COLO829 (cell line): Measurements from ENCODE around the gene SLC26A1.

ENCODE experiments used
- DNase-seq: peaks from one replicate; pipeline ENCODE4 v3.0.0; 2012; ENCODE audit warnings: low spot score

The SLC26A1 gene

DNA sequence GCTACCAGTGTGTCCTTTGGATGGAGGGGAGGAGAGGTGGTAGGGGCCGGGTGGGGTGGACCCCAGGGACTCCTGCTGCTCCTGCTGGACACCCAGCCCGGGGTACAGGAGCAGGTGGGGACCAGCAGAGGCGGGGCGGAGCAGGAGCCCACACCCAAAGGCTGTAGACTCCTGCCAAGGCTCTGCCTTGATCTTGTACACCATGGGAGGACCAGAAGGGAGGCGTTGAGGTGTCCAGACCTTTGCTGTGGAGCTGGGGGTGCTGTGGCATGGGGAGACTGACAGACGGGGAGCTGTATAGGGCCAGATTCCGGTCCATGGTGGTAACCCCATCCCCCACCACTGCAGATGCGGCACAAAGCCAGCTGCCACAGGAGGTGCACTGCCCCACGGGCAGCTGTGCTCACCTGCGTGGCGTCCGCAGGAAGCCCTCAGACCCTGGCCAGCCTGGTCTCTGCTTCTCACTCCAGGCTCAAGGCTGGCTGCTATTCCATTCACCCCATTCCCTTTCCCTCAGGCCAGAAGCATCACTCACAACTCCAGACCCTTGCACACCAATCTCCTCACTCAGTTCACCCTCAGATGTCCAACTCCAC, 5.0 kb upstream of the SLC26A1 start:
- DNase-seq = no peak

DNA sequence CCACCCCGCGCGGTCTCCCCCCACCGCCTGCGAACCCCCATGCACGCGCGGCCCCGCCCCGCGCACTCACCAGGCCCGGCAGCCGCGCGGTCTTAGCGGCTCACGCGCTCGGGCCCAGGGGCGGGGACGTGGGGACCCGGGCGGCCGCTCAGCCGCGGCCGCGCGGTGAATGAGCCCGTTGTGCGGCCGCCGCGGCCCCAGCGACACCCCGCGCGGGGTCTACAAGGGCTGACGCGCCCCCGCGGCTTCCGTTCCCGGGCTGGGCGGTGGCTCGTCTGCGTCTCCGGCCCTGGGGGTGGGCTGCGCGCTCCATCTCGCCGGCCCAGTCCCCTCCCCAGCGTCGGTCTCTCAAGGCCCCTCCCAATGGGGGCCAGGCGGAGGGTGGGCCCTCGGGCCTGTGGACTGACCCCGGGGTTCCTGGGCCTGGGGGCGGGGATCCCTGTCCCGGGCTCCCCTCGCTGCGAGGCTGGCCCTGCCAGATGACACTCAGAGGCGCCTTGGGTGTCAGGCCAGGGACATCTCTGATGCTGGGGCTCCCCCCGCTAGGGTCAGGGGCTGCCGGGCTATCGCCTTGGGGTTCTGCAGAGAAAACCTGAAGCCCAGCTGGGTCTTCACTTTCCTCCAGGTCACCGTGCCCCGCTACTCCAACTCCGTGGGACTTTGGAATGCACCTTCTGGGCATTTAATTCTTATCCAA, 4.3 kb upstream of the SLC26A1 start:
- DNase-seq = no peak

DNA sequence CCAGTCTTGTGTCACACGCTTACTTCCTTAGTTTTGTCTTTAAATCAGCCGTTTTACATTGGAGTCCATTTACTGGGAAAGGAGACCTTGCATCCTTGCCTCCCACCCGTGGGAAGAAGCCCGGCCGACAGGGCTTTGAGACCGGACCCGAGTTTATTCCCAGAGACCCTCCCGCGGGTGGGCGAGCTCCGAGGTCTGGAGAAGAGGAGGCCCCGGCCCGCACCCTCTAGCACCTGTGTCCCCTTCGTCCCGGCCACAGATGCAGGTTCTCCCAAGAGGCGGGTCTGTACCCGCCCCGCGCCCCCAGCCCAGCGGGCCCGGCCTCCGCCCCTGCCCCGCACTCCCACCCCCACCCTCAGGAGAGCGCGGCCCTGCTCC, 3.8 kb upstream of the SLC26A1 start:
- DNase-seq = no peak

DNA sequence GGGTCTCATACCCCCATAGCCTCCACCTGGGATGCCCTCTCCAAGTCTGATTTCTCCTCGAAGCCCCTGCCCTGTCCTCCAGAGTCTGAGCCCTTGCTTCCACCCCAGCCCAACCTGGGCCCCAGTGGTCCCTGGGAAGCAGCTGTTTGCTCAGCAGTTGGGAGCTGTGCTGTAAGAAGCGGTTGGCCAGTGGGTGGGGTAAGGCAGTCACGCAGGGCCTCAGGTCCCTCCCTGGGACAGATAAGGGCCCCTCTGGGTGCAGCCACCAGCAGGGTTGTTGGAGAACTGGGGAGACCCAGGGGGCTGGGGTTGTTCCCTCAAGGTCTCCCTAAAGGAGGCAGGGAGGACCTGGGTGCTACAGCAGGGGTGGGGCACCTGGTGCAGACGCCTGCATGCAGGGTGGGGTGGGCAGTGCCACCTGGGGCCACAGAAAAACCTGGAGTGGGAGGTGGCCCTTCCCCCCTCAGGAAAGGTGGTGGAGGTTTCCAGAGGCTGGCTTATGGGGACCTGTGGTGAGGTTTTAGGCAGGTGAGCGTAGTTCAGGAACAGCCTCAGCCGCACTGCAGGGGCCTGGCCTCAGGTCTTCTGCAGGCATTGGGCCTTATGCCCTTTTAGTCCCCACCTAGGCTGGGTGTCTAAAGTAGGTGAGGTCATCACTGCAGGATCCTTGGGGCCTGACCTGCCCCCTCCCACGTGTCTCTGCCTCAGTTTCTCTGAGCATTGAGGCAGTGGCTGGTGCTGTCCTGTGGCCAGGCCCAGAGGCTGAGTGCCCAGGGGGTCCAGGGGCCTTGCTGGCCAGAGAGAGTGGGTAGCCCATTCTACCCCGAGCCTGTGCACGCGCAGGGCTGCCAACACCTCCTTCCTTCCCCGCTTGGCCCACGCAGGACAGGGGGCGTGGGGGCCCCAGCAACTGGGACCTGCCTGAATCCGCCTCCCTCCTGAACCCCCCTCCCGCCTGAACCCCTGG, 3.1 kb upstream of the SLC26A1 start:
- no peak for DNase-seq

DNA sequence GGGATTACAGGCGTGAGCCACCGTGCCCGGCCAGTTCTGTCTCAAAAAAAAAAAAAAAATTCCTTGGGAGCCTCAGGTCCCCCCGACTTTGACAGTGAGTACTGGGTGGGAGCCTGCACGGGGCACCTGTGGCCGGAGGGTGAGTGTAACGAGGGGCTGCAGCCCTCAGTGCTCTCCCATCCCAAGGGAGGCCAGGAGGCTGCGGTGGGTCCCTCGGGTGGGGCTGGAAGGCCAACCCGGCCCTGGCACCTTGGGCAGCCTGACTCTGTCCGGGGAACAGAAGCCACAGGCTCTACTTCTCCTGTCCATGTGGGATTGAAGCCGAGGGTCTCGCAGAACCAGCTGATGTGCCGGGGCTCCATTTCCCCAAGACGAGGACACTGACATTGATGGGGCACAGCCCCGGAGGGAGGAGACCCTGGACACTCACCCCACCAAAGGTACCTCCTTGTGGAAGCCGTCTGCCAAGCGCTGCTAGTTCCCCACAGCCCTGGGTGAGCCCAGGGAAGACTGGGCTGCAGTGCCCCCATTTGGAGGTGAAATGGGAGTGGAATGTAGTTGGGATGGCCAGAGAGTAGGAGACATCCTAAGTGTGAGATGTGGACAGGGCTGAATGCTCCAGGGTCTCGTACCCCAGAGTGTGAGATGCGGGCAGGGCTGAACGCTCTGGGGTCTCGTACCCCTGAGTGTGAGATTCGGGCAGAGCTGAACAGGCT, 2.3 kb upstream of the SLC26A1 start:
- no peak for DNase-seq

DNA sequence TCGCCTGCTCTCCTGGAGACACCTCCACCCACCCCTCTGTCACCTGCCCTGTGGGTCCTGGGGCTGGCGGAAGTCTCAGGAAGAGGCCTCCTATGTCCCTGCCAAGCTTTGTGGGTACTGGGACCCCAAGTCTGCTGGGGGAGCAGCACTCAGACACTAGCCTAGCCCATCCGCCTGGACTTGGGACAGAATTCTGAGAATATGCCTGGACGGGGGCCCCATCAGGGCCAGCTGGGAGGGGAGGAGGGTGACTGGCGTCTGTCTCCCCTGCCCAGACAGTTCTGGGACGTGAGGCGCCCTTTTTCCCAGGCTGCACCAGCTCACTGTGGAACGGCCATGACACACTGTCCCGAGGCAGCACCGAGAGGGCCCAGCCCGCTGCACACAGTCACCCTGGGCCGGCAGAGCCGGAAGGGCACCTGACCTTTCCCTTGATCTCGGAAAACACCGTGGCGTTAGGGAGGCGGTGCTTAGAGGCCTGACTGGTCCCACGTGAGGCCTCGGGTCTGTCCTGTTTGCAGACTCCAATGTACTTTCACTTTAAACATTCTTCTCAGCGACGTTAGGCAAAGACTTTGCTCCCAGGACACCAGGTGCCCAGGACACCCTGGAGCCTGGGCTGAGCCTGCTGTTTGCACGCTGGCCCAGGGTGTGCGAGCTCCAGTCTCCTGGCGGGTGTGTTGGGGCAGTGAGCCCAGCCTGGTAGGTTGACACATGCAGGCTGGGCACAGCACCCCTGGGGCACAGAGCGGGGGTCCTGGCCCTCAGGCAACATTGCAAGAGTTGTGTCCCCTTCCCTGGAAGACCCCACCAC, 700 bp downstream of the SLC26A1 start:
- DNase-seq = peak; percentile 16

DNA sequence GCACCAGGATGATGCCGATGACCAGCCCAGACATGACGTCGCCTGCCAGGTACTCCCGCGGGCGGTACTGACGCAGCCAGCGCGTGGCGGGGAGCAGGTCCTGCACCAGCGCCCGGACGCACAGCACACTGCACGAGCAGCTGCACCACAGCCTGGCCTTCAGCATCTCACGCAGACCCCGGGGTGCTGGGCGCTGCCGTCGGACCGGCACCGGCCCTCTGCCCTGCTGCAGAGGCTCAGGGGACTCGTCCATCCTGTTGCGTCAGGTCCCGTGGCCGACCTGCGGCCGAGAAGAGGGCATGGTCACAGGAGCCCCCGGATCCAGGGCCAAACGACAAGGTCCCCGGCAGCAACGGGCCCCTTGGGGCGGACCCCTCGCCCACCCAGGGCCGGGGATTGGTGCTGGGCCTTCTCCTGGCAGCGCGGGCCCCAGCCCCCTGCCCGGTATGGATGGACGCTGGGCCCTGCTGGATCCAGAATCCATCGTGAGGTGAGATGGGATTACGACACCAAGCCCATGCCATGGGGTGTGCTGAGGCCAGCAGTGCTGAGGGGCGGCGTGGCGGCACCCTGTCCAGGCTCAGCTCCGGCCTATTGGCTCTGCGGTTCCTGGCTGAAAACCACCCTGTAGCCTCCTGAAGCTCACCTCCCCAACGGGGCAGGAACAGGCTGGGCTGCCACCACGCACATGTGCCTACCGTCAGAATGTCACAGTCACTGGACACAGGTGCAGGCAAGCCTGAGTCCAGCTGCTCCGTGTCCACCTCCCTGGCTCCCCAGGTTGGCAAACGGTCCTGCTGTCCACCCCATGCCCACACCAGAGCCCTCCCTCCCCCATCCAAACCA, 1.5 kb downstream of the SLC26A1 start:
- no peak for DNase-seq

DNA sequence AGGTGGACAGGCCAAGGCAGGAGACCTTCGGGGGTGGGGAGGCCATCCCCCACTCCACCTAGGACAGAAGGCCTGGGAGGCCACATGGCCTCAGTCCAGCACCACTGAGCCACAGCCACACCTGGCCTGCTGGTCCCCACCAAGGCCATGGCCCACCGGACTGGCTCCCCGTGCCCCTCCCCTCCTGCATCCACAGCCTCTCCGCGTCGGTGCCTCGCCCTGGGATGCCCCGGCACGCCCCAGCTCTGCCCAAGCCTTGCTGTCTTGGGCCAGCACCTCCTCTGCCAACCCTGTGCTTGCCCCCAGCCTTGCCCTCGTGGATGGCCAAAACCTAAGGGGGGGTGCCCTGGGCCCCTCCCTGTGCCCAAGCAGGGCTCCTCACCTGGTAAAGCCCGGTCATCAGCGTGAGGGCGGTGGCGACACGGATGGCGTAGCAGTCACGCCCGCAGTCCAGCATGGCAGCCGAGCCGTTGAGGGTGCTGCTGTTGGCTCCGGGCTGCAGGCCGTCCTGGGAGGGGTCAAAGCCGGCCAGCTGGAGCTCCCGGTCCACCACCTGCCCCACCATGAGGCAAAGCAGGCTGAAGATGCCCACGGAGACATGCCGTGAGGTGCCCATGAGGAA, 2.3 kb downstream of the SLC26A1 start:
- DNase-seq = no peak

DNA sequence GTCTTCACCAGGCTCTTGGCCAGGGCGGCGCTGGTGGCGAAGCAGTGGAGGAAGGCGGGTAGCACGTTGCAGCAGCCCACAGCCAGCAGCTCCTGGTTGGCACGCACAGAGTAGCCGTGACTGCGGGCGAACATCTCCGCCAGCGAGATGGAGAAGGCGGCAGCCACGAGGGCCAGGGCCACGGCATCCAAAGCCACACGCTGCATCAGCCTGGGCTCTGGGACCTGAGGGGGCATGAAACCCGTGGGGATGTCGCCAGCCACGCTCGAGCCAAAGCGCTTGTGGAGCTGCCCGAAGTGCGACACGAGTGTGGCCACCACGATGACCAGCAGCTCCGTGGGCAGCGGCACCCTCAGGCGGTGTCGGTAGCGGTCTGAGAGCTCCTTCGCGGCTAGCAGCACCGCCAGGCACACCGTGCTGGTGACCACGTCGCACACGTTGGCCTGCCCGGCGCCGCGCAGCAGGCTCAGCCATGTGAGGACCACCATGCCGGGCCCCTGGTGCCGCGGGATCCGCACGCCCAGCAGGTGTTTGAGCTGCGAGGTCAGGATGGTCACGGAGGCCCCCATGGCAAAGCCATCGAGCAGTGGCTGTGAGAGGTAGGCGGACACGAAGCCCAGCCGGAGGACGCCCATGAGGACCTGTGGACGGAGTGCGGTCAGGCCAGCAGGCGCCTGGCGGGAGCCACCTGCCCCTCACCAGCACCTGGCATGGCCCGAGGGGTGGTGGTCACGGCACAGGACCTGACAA, 3.3 kb downstream of the SLC26A1 start:
- no peak for DNase-seq

DNA sequence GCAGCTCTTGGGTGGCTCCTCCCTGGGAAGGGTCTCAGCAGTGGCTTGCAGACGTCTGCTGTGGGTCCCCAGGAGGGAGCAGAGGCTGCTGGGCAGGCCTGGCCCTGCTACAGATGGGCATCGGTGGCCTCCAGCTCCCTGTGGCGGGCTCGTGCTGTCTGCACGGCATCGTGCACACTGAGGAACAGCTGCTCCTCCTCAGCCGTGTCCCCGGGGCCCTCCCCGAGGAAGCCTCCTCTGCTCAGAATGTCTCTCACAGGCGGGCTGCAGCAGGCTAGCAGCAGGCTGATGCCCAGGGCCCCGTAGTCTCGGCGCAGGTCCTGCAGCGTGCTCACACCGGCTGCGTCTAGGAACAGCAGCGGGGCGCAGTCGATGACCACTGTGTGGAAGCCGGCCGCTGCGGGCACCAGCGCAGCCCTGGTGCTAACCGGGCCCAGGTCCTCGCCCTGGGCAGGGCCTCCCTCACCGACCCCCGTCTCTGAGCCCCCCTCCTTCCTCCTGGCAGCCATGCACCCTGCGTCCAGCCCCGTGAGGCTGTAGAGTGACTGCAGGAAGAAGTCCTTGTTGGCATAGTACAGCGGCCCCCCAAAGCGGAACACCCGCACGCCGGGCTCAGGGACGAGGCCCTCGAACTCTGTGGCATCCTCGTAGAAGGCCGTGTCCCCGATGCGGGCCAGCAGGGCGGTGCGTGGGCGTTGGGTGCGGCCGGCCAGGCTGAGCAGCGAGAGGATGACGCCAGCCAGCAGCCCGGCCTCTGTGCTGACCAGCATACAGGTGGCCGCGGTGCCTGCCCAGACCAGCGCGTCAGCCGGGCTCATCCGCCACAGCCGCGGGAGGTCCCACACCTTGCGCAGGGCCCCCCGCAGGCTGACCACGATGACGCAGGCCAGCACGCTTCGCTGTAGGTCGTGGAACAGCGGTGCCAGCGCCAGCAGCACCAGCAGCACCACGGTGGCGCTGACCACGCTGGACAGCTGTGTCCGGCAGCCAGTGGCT, 4.2 kb downstream of the SLC26A1 start:
- DNase-seq = no peak

DNA sequence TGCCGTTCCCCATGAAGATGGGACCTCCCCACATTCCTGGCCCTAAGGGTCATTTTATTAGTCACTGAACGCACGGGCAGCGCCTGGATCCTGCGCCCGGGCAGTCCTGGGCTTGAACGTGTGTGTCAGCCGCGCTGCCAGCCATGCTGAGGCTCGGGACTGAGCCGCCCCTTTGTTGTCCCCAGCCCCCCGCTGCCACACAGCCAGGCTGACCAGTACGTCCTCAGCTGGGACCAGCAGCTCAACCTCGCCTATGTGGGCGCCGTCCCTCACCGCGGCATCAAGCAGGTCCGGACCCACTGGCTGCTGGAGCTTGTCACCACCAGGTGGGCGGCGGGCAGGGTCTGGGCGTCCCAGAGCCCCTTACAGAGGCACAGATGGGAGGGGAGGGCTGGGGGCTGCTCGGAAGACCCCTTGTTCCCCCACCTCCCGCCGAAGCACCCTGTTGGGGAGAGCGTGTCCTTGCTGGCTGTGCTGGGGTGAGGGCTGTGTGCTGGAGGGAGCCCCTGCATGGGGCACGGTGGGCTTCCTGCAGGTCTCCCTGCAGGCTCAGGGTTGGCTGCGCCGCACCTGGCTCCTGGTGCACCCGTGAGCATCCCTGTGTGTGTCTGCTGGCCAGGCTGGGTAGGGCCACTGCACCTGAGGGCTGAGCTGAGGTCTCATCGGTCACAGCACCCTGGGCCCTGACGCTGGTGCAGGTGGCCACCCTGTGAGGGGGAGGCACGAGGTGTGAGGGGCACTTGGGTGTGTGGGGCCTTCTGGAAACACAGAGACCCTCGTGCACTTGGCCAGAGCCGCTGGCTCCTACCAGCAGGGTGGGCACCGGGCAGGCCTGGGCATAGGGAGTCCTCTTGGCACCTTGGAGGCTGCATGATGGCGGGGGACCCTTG, 5.3 kb downstream of the SLC26A1 start:
- DNase-seq = no peak

DNA sequence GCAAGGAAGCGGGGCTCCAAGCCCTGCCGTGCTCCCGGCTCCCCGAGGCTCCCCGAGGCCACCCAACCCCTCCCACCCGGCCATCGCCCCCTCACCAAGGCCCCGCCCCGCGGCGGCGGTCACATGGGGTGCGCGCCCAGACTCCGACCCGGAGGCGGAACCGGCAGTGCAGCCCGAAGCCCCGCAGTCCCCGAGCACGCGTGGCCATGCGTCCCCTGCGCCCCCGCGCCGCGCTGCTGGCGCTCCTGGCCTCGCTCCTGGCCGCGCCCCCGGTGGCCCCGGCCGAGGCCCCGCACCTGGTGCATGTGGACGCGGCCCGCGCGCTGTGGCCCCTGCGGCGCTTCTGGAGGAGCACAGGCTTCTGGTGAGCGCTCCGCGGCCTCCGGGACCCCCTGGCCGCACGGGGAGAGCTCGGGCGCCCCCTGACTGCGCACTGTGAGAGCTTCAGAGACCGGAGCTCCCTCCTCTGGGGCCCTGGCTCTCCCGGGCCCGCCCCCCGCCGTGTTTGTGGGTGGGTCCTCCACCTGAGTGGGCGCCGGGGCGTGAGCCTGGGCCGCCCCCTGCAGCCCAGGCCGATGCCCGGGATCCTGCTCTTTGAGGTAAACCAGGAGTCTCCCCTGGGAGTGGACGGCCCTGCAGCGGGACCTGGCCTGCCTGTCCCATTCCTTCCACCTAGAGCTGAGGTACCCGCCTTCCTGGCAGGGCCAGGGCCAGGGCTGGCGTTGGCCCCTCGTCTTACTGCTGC, 6.2 kb downstream of the SLC26A1 start, which contains the start of gene IDUA:
Gene IDUA, plus strand, starts transcription at position 166 of the 745 bp plus-strand sequence. Its CDS starts 41 bp downstream, at position 207.
- DNase-seq = peak; percentile 13

DNA sequence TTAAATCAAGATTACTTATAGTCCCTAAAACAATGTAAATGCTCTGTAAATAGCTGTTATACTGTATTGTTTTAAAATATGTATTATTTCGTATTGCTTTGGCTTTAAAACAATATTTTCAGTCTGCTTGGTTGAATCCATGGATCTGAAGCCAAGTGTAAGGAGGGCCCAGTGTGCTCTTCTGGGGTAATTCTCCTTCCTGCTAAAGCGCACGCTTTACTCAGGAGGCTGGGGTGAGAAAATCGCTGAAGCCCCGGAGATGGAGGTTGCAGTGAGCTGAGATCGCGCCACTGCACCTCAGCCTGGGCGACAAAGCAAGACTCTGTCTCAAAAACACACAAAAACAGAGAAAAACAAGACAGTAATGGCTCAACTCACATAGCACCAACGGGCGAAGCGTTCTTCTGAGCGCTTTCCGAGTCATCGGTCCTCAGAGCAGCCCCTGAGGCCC, 6.8 kb downstream of the SLC26A1 start:
- no peak for DNase-seq

DNA sequence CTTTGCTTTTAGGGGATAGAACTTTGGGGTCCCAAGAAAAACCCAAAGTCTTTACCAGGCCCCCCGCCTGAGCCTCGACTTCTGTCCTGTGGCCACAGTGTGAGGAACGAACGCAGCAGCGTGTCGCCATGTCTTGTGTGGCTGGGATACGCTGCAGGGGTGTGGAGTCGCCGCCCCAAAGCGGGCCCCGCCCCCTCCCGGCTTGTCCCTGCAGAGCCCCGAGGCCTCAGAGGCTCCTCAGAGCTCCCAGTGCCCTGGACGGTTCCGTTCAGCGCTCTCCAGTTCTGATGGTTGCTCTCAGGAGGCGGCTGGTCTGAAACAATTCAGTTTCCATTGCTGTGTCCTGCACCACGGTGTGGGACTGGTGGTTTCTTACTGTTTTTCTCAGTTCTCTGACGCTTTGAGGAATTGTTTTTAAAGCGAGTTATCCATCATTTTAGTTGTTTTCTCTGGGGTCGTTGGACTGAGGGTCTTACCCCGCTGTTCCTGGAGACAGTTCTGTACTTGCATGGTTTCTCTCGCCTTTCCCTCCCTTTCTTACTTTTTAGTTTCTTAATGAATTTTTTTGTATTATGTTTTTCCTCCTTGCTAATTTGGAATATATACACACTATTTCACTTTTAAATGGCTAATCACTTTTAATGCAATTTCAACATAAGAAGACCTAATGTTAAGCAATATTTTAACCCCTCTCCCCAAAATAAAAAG, 7.9 kb downstream of the SLC26A1 start:
- DNase-seq = no peak

DNA sequence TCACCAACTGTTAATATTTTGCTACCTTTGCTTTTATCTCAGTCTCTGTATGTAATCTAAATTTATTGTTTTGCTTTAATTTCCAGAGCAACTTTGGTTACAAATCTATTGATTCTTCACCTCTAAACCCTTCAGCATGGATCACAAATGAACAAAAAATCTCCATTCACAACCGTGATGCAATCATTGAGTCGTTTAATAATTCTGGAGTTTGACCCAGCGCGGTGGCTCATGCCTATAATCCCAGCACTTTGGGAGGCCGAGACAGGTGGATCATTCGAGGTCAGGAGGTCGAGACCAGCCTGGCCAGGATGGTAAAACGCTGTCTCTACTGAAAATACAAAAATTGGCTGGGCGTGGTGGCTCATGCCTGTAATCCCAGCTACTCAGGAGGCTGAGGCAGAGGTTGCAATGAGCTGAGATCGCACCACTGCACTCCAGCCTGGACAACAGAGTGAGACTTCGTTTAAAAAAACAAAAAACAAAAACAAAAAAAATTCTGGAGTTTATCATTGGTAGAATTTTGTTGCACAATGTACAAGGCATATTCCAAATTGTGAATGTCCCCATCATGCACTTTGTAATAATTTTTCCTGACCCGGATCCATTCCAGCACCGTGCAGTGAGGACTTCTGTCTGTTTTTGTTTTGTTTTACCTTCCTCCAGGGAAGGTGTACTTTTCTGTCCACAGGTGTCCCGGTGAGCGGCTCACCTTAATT, 8.7 kb downstream of the SLC26A1 start:
- no peak for DNase-seq
